Peyer's patch (tissue), 4 donors: Measurements from ENCODE around the gene FPR1.

Experiments used
- CTCF ChIP-seq, 6 experiments: fragments of 450-650 bp in 4 of 6; fragments of 200-600 bp in 2 of 6; sonication (generic) in 1 of 6; IDR thresholded peaks; one replicate each; pipeline ENCODE4 v1.5.1; 2017 to 2019; ENCODE audit warnings: antibody characterized with exemption in 6 of 6, mild to moderate bottlenecking in 3 of 6, moderate library complexity in 1 of 6
- POLR2A ChIP-seq, 2 donors: fragments of 450-650 bp; IDR thresholded peaks; one replicate each; pipeline ENCODE4 v1.5.1; 2017; ENCODE audit warnings: antibody characterized with exemption in 2 of 2, mild to moderate bottlenecking in 2 of 2, moderate library complexity in 2 of 2

DNA sequence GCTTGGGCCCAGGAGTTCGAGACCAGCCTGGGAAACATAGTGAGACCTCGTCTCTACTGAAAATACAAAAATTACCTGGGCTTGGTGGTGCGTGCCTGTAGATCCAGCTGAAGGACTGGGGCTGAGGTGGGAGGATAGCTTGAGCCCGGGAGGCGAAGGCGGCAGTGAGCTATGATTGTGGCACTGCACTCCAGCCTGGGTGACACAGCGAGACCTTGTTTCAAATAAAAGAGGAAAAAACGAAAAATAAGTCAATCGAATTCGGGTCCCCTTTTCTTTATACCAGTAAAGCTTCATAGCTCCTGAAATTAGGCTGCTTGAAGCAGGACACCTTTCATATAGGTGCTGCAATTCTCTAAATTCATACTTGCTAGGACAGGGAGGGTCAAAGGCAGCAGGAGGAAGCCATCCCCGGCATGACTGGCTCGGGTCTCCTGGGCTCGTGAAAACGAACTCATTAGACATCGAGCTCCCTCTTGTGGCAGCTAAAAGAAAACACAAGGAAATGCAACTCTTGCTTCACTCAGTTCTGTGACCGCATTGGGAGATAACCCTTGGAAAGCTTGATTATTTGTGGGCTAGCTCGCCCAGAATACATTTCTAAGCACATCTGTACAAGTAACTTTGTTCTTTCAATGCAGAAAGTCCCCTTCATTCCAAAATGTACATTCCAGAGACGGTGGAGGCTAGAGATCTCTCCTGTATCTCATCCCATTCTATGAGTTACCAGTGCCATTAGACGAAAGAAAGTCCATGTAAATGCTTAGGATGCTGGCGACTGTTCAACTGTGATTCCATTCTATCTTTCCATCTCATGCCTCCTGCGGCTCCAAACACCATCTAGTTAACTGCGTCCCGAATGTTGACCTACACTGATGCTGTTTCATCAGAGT, 26.1 kb upstream of the FPR1 start:
- TF ChIP-seq CTCF (IDR thresholded peaks at IDR 0.05): peak; percentile 5 to 59 (median 54)
- no peak for TF ChIP-seq POLR2A (IDR thresholded peaks at IDR 0.05)
